Measurements from ENCODE around the gene C2orf72. TPM values are rescaled to one million over a fixed set of nuclear protein-coding genes. Genes with fewer than 3 reads are reported as not detected.

Gene C2orf72
- total and polyA plus RNA-seq, 2 of the 13 experiments (the other 11 are each of a cell fraction or from before 2014, with no cell fraction given) = 147 to 203 TPM

DNA sequence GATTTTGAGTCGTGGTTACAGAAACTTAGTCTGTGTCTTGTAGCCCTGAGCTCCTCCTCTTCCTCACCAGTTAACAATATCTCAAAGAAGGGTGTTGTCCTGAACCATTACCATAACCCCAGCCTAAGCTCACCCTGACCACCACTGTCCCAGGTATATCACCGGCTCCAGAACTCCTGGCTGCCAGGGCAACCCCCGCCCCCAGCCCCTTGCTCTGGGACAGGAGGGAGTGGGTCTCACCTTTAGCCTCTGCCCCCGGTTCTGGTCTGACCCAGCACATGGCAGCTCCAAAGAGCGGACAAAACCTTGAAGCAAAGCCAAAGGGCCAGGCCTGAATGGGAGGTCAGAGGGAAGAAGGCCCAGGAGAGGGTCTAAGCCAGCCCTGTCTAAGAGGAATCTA is 13.8 kb downstream of the C2orf72 start:
- no peaks in the 10 kb centered on the region; a peak in 1 of 5 replicates for H3K27me3 ChIP-seq (ENCODE audit: control insufficient read depth in 1 of 2, insufficient read depth in 2 of 2, low read length in 2 of 2)
- H3K27ac ChIP-seq (ENCODE audit: extremely low read length, insufficient read depth, low read length) = peak overlapping the region; percentile 97
- peaks cover 78% of the 10 kb centered on the region for H3K4me1 ChIP-seq (ENCODE audit: insufficient read depth, low read length)
- no peak overlapping the region for H2AFZ ChIP-seq (ENCODE audit: low read length)
- ChIA-PET POLR2A (interaction anchor here (0.9 to 7.7 kb wide), 18 partner anchors 8 to 657 kb away, joined by 3 to 399 read pairs (median 10); partner anchors contain the start of genes C2orf72, NCL, PTMA and SPATA3), CTCF (ENCODE audit: low intra/inter-chr PET ratio, low total read pairs) (interaction anchor here (4.3 kb wide), 1 partner anchor 13 kb away, joined by 25 read pairs; the partner anchor contains the start of gene C2orf72)
- WGBS (ENCODE audit: low lambda C conversion rate) = 0% methylated on average over 5 of the region's 5 CpGs
- in situ Hi-C loops (cut with HindIII; ENCODE audit: extremely low pct_ligation_motif_present, low pct_unique_long_range_greater_than_20kb) (loop anchor here (5.0 kb wide), 1 partner anchor 54 kb away; the partner anchor contains the start of gene SPATA3), intact Hi-C loops (cut with micrococcal nuclease; ENCODE audit: unreplicated experiment) (loop anchor here (2.0 to 10.0 kb wide), 3 partner anchors 44 to 411 kb away; partner anchors contain the start of genes ITM2C and NCL)
- H4K20me1 ChIP-seq (ENCODE audit: insufficient read depth, low read length) = no peaks in the 10 kb centered on the region
- H3K36me3 ChIP-seq (replicated peaks in 1 of 2; ENCODE audit: control insufficient read depth in 1 of 2, insufficient read depth in 2 of 2, low read length in 2 of 2) = peaks cover 3 to 11% of the 10 kb centered on the region in 2 experiments; a peak in 4 of 5 replicates
- H3K9ac ChIP-seq (ENCODE audit: insufficient read depth, low read depth, low read length) = peak overlapping the region; percentile 81
- no peaks in the 10 kb centered on the region for H3K79me2 ChIP-seq (ENCODE audit: insufficient read depth, low read length)
- ATAC-seq (peak; percentile 4), FAIRE-seq (no peak), DNase-seq (ENCODE audit: low spot score) (peak; percentile 44)
- no peaks in the 10 kb centered on the region for H3K9me3 ChIP-seq (ENCODE audit: low read length)
- H3K4me3 ChIP-seq (replicated peaks in 1 of 3; ENCODE audit: insufficient read depth in 1 of 3, low read depth in 2 of 3, low read length in 3 of 3) = peak overlapping the region; percentile 40 to 82 (median 57)
- H3K4me2 ChIP-seq (ENCODE audit: low read depth, low read length) = peak overlapping the region; percentile 100
- BruUV-seq (replicated peaks) = no TSS peak
- TF ChIP-seq SIN3A (IDR thresholded peaks at IDR 0.05; ENCODE audit: borderline replicate concordance, low read depth, low read length) (peak; percentile 49; the same call in 1 of the 2 replicates), ZNF34 (CRISPR knock-in tag; IDR thresholded peaks at IDR 0.05; ENCODE audit: borderline replicate concordance) (no peak), SALL1 (CRISPR knock-in tag; IDR thresholded peaks at IDR 0.05) (peak; percentile 54), ZFX (CRISPR knock-in tag; IDR thresholded peaks at IDR 0.05; ENCODE audit: low read depth) (peak; percentile 81), TCF7 (IDR thresholded peaks at IDR 0.05; ENCODE audit: low read depth) (0 out of 2 replicates have a peak, but pooled peaks have one; percentile 14), MIER2 (CRISPR knock-in tag; IDR thresholded peaks at IDR 0.05) (0 out of 2 replicates have a peak, but pooled peaks have one; percentile 18), ZNF138 (CRISPR knock-in tag; IDR thresholded peaks at IDR 0.05; ENCODE audit: low read depth) (no peak), ZNF597 (CRISPR knock-in tag; IDR thresholded peaks at IDR 0.05) (no peak), BORCS8-MEF2B (CRISPR knock-in tag; IDR thresholded peaks at IDR 0.05) (peak; percentile 82; the same call in 1 of the 2 replicates), ZFY (CRISPR knock-in tag; IDR thresholded peaks at IDR 0.05) (peak; percentile 62), WIZ (CRISPR knock-in tag; IDR thresholded peaks at IDR 0.05) (no peak), ZNF337 (CRISPR knock-in tag; IDR thresholded peaks at IDR 0.05; ENCODE audit: borderline replicate concordance, low read depth) (no peak), GTF3A (CRISPR knock-in tag; conservative IDR thresholded peaks at IDR 0.05) (no peak), ZNF101 (CRISPR knock-in tag; IDR thresholded peaks at IDR 0.05; ENCODE audit: borderline replicate concordance, low read depth) (no peak), SATB2 (CRISPR knock-in tag; IDR thresholded peaks at IDR 0.05) (no peak), ZNF543 (CRISPR knock-in tag; IDR thresholded peaks at IDR 0.05) (no peak), ZNF17 (CRISPR knock-in tag; IDR thresholded peaks at IDR 0.05) (no peak), IRX3 (CRISPR knock-in tag; IDR thresholded peaks at IDR 0.05; ENCODE audit: borderline replicate concordance, low read depth) (peak; percentile 61; the same call in 1 of the 2 replicates), MIER3 (CRISPR knock-in tag; IDR thresholded peaks at IDR 0.05; ENCODE audit: borderline replicate concordance) (0 out of 2 replicates have a peak, but pooled peaks have one; percentile 17), ZNF724P (CRISPR knock-in tag; IDR thresholded peaks at IDR 0.05; ENCODE audit: borderline replicate concordance) (no peak; the same call in 1 of the 2 replicates)
- TF ChIP-seq, protein P1, sequence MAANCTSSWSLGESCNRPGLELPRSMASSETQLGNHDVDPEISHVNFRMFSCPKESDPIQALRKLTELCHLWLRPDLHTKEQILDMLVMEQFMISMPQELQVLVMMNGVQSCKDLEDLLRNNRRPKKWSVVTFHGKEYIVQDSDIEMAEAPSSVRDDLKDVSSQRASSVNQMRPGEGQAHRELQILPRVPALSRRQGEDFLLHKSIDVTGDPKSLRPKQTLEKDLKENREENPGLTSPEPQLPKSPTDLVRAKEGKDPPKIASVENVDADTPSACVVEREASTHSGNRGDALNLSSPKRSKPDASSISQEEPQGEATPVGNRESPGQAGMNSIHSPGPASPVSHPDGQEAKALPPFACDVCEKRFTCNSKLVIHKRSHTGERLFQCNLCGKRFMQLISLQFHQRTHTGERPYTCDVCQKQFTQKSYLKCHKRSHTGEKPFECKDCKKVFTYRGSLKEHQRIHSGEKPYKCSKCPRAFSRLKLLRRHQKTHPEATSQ (CRISPR knock-in tag; IDR thresholded peaks at IDR 0.05; ENCODE audit: borderline replicate concordance) = 0 out of 2 replicates have a peak, but pooled peaks have one; percentile 47

All from HepG2 (cell line).